Amniotic stem cell (primary cell): Measurements from ENCODE around the gene LDLRAD3.
"Not testable (repeated sequence)": the region's sequence is repeated elsewhere in the genome, so short reads cannot be mapped to it uniquely, and the experiment has no call there.

ENCODE experiments used
- DNase-seq: peaks from one replicate; lab custom pipeline; 2025; lab: John Stamatoyannopoulos, UW

LDLRAD3 gene

DNA sequence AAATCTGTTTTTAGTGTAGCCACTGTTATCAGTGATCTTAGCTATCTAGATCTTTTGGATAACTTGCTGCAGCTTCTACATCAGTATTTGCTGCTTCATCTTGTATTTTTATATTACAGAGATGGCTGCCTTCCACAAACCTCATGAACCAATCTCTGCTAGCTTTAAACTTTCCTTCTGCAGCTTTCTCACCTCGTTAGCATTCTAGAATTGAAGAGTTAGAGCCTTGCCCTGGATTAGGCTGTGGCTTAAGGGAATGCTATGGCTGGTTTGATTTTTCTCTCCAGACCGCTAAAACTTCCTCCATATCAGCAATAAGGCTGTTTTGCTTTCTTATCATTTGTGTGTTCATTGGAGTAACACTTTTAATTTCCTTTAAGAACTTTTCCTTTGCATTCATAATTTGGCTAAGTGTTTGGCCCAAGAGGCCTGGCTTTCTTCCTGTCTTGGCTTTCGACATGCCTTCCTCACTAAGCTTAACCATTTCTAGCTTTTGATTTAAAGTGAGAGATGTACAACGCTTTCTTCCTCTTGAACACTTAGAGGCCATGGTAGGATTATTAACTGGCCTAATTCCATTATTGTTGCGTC lies 51.9 kb downstream of the LDLRAD3 start:
- no peak for DNase-seq

DNA sequence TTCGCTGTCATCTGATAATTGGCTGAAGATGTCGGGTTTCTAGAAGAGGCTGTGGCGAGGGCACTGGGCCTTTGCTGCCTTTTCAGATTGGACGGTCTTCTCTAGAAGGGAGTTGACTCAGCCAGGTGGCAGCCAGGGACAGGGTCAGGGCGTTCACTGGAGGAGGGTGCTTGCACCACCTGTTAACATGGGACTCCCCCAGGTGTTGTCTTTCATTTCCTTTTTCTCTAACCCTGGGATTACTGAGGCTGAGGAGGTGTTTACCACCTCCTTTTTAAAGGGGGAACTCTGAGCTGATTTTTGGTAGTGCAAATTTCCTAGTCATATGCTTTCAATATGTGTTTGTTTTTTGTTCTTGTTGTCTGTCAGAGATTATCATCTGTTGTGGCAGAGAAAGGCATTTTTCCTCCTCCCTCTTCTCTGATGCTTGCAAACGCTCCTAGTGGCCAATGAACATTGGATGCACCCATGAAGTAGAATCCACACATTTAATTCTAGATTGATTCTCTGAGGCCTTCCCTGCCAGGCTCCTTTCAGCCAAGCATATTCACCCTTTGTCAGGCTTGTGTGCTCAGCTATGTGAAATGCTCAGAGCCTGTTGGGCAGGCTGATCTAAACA lies 54.1 kb downstream of the LDLRAD3 start:
- DNase-seq = no peak

DNA sequence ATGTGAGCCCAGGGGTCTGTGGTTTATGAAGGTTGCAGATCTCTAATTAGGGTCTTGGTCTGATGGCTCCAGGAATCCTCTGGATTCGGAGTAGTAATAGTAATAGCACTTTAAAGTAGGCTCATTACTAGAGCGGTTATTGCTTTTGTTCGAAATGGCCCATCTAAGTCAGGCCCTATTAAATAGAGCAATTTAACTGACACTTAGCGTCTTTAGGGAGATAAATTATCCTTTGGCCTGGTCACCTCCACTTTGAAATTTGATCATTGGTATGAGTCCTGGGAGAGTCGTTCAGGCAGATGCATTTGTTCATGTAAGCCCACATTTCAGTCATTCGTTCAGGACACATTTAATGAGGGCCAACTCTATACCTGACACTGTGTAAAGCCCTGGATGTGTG lies 54.8 kb downstream of the LDLRAD3 start:
- DNase-seq = no peak

DNA sequence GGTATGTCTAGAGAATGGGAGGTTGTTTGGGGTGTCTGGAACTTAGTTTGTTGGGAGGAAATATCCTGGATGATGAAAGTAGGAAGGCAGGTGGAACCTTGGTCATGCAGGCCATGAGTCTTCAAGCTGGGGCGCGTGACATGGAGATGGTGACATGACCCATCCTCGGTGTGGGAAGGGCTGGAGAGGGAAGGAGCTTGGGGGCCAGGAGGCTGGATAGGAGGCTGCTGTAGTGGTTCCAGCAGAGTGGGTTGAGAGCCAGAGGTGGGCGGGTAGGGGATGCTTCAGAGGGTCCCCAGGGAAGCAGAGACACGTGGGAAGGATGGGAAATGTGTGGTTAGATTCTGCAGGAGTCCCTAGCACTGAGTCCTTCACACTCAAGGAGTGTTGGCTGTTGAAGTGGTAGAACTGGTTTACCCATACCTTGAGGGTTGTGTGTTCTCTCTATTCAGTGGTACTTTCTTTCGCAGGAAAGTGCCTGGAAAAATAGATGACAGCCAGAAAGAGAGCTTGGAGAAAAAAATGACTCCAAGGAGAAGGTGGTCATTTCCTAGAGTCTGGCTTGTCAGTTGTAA lies 56.8 kb downstream of the LDLRAD3 start:
- no peak for DNase-seq

DNA sequence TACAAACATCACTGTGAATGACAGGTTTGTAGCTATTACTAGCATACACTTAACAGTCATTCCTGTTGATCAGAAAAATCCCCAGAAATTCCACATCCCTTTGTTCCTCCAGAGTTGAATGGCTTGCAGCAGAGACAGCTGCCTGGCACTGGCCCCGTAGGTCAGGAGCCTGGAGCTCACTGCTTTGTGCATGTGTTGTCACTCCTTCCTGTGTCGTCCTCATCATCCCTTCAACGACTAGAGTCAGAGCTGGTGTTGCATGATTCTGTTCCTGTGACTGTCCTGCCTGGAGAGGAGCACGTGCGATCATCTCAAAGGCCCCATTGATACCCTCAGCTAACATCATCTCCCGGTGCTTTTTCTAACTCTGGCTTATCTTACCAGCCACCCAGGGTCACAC lies 58.3 kb downstream of the LDLRAD3 start:
- no peak for DNase-seq

DNA sequence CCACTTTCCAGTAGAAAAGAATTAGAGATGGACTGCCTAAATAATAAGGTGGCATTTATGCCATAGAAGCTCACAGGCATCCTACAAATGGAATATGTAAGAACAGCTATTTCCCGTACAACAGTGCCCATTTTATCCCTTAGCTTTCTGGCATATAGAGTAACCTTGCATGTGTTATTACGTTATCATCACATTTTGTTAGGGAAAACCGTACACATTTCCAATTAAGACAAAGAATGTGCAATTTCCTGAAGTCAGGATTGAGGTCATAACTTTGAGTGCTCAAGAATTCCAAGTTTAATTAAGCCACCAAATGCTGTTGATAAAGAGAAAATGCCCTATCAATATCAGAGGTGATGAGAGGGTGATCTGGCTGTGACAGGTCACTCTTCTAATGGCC lies 58.9 kb downstream of the LDLRAD3 start:
- no peak for DNase-seq

DNA sequence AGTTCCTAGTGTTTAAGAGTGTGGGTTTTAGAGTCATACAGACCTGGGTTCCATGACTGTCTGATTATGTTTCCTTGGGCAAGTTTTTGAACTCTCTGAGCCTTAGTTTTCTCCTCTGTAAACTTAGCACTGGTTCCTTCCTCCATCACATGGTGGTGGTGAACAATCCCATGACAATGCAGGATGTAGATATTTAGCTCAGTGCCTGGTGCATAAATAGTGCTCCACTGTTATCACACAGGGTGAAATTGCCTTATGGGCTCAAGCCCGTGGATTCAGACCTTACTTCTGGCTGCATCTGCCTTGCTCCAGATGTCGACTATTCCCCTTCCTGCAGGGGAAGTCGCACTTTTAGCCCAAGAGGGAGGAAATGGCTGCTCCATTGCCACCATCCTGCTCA lies 62.7 kb downstream of the LDLRAD3 start:
- no peak for DNase-seq

DNA sequence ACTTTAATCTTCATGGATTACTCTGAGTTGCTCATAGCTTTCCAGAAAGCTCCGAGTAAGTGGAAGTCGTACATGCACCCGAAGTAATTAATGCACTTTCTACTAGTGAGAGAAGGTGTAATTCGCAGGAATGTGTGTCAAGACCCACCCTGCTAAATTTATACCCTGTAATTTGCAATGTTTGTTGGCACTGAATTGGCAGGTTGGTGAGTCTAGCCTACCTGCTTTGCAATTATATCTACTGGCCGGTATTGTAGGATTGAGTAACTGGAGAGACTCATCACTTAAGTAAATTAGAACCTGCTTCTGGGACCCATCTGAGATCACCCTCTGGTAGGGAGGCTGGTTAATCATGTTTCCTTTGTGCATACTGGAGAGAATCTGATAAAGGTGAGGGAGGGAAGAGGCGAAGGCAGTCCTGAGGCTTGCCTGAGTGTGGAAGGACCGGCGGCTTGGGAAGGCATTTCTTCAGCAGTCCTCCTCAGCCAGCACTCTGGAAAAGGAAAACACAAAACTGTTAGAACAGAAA lies 63.3 kb downstream of the LDLRAD3 start:
- no peak for DNase-seq

DNA sequence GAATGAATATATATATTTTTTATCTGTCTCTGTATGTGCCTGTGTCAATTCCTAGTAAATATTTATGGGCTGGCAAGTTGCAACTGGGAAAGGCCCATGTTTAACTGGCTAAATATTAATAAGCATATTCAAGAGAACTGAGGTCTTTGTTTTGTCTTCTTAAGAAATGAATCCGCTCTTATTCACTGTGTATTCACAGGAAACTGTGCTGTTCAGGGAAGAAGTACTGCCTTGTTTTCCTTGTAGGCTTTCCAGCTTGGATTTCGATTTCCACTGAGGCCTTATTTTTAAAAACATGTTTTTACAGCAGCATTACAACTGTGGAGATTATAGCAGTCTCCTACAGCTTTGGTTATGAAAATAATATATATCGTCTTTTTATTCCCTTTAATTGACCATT lies 64.7 kb downstream of the LDLRAD3 start:
- no peak for DNase-seq

DNA sequence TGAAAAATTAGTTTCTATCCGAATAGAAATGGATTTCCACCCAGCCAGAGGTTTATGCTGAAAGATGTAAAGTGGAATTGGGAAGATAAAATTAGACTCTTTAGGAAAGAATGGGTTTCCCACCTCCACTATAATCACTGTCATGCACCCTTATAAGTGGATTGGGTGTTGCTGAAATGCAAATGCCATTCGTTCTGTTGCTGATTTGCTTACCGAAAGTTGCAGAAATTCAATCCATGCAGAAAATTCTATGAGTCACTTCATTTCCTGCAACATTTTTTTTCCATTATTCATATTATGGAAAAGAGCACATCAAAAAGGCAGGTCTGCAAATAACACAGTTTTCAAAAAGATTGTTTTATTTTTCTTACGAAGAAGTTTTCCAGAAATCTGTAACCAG lies 65.6 kb downstream of the LDLRAD3 start:
- no peak for DNase-seq

DNA sequence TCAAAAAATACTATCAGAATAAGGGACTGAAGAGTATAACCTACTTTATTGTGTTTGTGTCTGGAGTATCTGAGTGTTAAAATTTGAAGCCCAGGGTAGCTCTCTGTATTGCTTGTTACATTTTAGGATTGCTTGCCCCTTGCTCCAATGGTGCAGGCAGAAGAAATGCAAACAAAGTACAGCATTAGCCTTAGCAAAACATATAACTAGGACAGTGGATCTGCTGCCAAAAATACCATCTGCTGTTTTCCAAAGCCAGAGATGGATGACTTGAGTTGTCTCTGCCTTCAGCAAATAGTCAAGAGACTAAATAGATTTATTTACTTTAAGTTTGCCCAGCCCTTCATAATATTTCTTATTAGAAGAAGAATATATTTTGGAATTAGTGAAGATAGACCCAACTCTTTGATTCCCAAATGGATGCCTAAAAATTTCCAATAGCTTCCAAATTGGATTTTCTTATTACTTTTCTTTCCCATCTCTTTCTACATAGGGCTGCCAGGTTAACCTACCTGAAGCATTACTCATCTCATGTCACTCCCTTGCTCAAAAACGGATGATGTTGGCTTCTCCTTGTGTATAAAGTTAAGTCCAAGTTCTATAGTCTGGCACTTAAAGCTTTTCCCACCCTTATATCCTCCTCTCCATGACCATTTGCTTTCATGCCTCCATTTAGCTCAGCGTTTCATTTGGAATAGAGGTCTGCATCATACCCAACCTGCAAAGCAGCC lies 66.3 kb downstream of the LDLRAD3 start:
- no peak for DNase-seq

DNA sequence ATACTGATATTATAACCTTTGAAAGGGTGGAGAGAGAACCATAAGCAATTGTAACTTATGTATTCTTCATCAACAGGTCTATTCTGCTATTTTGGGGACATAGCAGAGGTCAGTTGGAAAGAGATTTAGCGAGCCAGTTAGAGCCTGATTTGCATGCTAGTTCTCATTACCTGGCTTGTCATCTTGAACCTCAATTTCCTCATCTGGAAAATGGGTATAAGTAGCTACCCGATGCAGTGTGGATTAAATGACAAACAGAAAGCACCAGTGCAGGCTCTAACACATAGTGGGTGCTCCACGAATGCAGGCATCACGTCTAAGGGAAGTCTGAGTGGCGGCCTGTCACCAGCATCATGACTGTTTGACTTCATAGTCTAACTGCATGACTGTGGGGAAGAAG lies 67.7 kb downstream of the LDLRAD3 start:
- no peak for DNase-seq

DNA sequence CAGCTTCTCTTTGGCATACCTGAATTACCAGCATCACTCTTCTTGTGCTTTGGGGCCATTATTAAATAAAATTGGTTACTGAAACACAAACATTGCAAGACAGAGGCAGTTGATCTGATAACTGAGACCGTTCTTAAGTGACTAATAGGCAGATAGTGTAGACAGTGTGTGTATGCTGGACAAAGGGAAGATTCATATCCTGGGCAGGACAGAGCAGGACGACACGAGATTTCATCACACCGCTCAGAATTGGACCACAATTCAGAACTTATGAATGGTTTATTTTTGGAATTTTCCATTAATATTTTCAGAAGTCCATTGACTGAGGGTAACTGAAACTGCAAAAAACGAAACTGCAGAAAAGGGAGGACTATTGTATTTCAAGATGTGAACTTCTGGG lies 68.6 kb downstream of the LDLRAD3 start:
- no peak for DNase-seq

DNA sequence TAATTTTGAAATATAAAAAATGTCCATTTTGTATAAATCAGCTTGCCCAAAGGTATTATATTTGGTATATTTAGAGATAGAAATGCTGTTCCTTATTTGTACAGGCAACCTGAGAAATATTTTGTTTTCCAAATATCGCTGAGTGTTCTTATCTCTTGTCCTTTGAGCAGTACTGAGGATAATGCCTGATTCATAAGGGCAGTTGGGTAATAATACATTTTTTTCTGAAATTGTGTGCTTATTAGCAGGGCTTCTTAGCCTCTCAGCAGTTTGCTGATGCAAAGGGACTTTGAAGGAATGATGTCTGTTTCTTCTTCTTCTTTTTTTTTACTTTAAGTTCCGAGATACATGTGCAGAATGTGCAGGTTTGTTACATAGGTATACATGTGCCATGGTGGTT lies 69.1 kb downstream of the LDLRAD3 start:
- no peak for DNase-seq

DNA sequence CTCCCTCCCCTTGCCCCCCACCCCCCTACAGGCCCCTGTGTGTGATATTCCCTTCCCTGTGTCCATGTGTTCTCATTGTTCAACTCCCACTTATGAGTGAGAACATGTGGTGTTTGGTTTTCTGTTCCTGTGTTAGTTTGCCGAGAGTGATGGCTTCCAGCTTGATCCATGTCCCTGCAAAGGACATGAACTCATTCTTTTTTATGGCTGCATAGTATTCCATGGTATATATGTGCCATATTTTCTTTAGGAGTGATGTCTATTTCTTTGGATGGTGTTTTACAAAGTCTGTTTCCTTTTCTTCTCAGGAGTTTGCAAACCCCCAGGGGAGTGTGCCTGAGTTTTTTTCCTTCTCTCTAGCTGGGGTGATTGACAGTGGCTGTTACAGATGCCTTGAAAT lies 69.6 kb downstream of the LDLRAD3 start:
- not testable (repeated sequence) for DNase-seq

DNA sequence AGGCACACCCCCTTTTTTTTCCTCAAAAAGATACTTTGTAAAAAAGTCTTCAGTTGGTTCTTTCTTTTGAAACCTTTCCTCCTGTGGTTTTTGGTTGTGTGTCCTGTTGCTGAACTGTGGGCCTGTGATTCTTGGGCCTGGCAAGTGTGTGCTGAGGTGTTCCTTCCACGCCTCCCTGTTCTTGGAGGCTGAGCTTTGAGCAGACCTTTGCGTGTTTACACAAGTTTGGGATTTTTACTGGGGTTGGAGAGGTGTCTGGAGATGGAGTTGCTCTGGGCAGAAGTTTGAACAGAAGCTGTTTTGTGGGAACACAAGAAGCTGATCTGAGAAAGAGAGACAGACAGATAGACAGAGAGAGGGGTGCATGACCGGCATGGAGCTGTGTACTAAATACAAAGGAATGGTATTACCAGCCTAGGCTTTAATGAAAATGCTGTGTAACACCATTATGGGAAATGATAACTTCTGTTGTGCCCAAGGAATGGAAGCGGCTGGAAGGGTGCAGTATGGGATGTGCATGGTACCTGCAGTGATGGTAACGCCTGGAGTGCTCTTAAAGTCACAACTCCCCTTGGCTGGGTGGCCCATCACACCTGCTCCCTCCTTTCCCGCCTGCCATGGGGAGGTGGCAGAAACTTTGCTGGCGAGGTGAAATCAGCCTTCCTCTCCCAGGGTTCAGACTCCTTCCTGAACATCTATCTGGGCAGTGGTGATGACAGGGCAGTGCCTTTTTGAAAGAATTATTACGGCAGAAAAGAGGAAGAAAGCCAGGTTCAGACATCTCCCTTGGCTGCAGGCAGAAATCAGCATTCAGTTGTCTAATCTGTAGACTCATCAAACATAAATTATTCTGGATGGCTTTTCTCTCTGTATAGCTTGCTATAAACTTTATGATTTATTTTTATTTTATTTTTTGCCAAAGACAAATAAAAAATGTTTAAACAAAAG lies 70.4 kb downstream of the LDLRAD3 start:
- no peak for DNase-seq

DNA sequence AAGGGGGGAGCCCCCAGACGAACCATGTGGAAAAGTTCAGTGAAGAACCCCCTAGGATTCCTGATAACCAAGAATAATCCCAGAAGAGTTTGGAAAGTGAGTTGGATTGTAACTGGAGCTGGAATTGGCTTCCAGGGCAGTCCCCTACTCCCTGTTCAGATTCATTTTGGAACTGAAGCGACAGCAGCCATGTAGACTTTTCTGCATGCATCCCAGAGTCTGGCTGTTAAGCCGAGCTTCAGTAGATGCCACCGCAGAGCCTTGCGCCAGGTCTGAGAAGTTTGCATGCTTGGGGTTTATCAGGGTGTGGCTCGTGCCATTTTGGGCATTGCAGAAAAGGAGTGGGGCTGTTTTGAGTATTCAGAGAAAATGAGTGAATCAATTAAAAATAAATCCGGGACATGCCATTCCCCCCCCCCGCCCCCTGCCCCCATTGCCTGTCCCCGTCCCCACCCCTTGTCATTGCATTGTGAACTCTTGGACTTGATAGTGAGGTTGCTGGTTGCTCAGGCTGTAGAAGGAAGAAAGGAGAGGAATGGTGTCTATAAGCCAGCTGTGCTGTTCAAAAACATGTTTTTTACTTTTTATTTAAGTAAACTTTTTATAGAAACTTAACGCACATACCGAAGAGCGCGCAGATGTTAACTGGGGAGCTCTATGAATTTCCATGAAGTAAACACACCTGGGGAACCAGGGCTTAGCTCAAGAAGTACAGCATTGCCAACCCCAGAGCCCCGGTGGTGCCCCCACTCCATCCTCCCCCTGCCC lies 71.2 kb downstream of the LDLRAD3 start:
- DNase-seq = no peak

DNA sequence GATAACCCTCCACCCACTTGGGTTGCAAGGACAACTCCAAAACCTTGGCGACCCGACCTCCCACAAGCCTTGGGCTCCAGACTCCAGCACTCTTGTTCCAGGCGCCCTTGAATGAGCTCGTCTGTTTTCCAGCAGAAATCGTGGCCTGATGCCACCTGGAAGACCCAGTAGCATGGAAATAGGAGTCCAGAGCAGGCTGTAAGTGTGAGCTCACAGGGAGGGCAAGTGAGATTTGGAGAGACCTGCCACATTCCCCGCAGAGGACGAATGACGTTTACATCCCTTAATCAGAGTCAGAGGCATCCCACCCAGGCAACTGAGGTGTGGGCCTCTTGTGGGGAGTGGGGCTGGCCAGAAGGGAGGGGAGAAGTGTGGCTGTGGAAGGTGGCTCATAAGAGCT lies 71.9 kb downstream of the LDLRAD3 start:
- DNase-seq = no peak

DNA sequence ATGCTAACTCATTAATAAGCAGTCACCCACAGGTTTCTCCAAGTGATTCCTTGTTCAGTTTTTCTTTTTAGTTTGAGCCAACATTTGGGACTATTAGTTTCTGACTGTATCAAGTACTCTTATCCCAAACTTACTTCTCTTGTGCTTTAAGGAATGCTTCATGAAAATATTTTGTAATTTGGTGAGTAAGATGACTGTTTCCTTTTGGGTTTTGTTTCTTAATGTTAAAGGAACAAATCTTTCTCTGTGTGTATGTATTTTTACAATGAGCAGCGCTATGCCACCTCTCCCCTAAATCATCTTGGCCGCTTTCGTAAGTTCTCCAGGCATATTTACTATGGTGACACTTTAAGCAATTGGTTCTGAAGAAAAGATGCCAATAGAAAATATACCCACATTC lies 72.4 kb downstream of the LDLRAD3 start:
- DNase-seq = no peak

DNA sequence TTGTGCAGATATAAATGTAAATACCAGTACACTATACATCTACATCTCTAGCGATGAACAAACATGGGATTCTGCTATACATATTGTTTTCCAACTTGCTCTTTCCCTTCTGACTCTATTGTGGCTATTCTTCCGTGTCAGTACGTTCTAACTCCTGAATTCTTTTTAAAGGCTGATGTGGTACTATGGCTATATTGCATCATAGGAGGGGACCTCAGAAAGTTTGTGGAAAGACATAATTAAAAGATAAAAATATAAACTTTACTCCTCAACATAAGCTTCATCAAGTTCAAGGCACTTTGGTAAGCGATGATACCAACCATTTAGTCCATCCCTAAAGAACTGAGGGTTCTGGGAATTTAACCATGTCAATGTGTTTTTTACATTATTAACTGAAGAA lies 72.8 kb downstream of the LDLRAD3 start:
- DNase-seq = no peak

DNA sequence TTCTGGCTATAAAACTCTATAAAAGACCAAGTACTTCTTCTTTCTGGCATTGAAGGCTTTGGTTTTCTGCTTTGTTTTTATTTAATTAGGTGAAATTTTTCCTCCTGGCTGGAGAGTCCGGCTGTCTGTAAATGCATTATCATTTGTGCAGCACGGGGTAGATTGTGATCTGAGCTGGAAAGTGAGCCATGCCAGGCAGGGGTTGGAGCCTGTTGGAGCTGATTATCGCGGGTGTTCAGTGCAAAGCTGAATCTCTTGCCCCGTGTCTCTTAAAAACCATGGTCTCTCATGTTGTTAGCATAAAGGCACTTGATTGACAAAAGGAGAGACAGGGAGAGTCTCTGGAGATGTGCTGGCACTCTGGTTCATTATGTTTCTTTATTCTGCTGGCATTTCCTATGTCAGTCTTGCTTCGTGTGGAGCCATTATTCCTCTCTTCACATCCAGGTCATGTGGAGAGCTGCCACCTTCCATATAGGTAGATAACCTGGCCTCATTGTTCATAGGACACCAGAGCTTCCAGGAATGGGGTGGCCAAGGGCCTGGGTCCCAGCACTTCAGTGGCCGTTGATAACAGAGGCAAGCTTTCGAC lies 75.2 kb downstream of the LDLRAD3 start:
- no peak for DNase-seq
